Breast epithelium (tissue), 3 donors: Measurements from ENCODE around the gene CNTNAP3B.
"Not testable (repeated sequence)": the region's sequence is repeated elsewhere in the genome, so short reads cannot be mapped to it uniquely, and the experiment has no call there.

ENCODE experiments used
- CTCF ChIP-seq, 3 donors: fragments of 450-650 bp; IDR thresholded peaks; one replicate each; pipeline ENCODE4 v1.5.1; 2016 to 2017; ENCODE audit warnings: antibody characterized with exemption in 3 of 3, mild to moderate bottlenecking in 3 of 3, moderate library complexity in 3 of 3
- POLR2A ChIP-seq: fragments of 450-650 bp; IDR thresholded peaks from one replicate; pipeline ENCODE4 v1.6.1; 2016; ENCODE audit warnings: antibody characterized with exemption, mild to moderate bottlenecking, moderate library complexity
- POLR2AphosphoS5 ChIP-seq, 3 donors: sonication (generic); formaldehyde crosslinking; IDR thresholded peaks; one replicate each; pipeline ENCODE4 v1.6.1; 2017; ENCODE audit warnings: antibody characterized with exemption in 3 of 3

- not testable (repeated sequence) for TF ChIP-seq POLR2A; CTCF (IDR thresholded peaks at IDR 0.05); POLR2AphosphoS5 (IDR thresholded peaks at IDR 0.05)
These were observed 114.9 kb downstream of the CNTNAP3B start for GRCh38 chr9:42014317-42014716.
